ENCODE measurements around the gene KHDC4. TPM values are rescaled to one million over a fixed set of nuclear protein-coding genes. Genes with fewer than 3 reads are reported as not detected.
A peak's percentile ranks its signal among the peaks of the same experiment; 100 is the strongest.

KHDC4 gene
- total and polyA plus RNA-seq, 4 donors = 8.4 to 32.6 (median 14.8) TPM

DNA sequence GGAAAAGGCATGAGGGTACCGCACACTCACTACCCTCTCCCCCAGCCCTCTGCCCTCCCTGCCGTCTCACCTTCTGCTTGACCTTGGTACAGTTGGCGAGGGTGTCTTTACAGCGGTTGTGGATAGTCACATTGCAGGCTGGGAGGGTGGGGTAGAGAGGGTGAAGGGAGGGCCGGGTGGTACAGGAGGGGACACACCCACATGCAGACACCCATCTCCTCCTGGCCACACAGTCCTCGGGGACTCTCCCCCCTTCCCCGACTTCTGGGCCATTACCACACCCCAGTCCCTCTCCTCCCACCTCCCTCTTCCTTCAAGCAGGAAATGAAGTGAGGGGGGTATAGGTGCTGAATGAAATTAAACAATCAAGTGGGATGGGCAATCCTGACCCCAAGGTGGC lies 32.5 kb upstream of the KHDC4 start:
- H3K4me1 ChIP-seq (ENCODE audit: control insufficient read depth in 4 of 4, insufficient read depth in 4 of 4, low read length in 3 of 4) = peaks cover 2 to 34% (median 17%) of the 10 kb centered on the region in 4 donors
- TF ChIP-seq SP1 (IDR thresholded peaks at IDR 0.05) (no peak), RAD21 (IDR thresholded peaks at IDR 0.05) (no peak), FOXA1 (IDR thresholded peaks at IDR 0.05) (no peak), TAF1 (conservative IDR thresholded peaks at IDR 0.05) (no peak), HNF4A (conservative IDR thresholded peaks at IDR 0.05) (no peak), HNF4G (IDR thresholded peaks at IDR 0.05) (no peak), JUND (IDR thresholded peaks at IDR 0.05) (no peak), EGR1 (IDR thresholded peaks at IDR 0.05; ENCODE audit: low read depth in 2 of 2) (no peak)
- TF ChIP-seq, protein P1, sequence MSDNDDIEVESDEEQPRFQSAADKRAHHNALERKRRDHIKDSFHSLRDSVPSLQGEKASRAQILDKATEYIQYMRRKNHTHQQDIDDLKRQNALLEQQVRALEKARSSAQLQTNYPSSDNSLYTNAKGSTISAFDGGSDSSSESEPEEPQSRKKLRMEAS (IDR thresholded peaks at IDR 0.05) = no peak
- TF ChIP-seq, protein P2, sequence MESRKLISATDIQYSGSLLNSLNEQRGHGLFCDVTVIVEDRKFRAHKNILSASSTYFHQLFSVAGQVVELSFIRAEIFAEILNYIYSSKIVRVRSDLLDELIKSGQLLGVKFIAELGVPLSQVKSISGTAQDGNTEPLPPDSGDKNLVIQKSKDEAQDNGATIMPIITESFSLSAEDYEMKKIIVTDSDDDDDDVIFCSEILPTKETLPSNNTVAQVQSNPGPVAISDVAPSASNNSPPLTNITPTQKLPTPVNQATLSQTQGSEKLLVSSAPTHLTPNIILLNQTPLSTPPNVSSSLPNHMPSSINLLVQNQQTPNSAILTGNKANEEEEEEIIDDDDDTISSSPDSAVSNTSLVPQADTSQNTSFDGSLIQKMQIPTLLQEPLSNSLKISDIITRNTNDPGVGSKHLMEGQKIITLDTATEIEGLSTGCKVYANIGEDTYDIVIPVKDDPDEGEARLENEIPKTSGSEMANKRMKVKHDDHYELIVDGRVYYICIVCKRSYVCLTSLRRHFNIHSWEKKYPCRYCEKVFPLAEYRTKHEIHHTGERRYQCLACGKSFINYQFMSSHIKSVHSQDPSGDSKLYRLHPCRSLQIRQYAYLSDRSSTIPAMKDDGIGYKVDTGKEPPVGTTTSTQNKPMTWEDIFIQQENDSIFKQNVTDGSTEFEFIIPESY (IDR thresholded peaks at IDR 0.05) = no peak
- TF ChIP-seq, protein P3, sequence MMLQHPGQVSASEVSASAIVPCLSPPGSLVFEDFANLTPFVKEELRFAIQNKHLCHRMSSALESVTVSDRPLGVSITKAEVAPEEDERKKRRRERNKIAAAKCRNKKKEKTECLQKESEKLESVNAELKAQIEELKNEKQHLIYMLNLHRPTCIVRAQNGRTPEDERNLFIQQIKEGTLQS (IDR thresholded peaks at IDR 0.05) = no peak
- peaks cover 2 to 9% (median 3%) of the 10 kb centered on the region in 4 donors for H3K36me3 ChIP-seq (ENCODE audit: control insufficient read depth in 4 of 4, insufficient read depth in 3 of 4, low read depth in 1 of 4, low read length in 3 of 4)
- peak overlapping the region in 1 of 2 donors; percentile 60 for H3K27ac ChIP-seq (ENCODE audit: low read depth in 1 of 2, low read length in 2 of 2)
- WGBS = 80% methylated on average over 7 of the region's 7 CpGs
- H3K27me3 ChIP-seq (ENCODE audit: control insufficient read depth in 4 of 4, insufficient read depth in 4 of 4, low read length in 3 of 4) = no peaks in the 10 kb centered on the region
- H3K4me3 ChIP-seq (ENCODE audit: low read depth in 1 of 3, low read length in 3 of 3) = no peak overlapping the region
- no peak for DNase-seq (ENCODE audit: low spot score)
- no peaks in the 10 kb centered on the region for H3K9me3 ChIP-seq (ENCODE audit: control insufficient read depth in 4 of 4, low read length in 3 of 4)
- H3K9ac ChIP-seq (ENCODE audit: low read depth in 1 of 2, low read length in 2 of 2) = no peak overlapping the region

DNA sequence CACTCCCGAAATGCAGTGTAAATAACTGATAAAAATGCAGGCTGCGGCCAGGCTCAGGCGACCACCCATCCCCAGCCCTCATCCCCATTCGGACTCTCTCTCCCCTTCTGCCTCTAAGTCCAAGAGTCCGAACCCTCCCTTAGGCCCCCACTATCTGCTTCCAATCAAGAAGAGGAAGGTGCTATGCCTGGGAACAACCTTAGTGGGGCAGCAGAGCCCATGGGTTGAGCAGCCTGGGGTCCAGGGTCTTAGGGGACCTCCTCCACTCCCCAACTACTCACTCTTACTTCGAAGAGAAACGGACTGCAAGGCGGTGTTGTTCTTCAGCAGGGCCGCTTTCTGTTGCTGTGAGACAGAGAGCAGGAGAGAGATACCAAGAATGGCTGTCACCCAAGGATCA lies 31.9 kb upstream of the KHDC4 start:
- peaks cover 2 to 34% (median 17%) of the 10 kb centered on the region in 4 donors for H3K4me1 ChIP-seq (ENCODE audit: control insufficient read depth in 4 of 4, insufficient read depth in 4 of 4, low read length in 3 of 4)
- H3K36me3 ChIP-seq (ENCODE audit: control insufficient read depth in 4 of 4, insufficient read depth in 3 of 4, low read depth in 1 of 4, low read length in 3 of 4) = peaks cover 2 to 11% (median 3%) of the 10 kb centered on the region in 4 donors
- WGBS = 90% methylated on average over 9 of the region's 9 CpGs

DNA sequence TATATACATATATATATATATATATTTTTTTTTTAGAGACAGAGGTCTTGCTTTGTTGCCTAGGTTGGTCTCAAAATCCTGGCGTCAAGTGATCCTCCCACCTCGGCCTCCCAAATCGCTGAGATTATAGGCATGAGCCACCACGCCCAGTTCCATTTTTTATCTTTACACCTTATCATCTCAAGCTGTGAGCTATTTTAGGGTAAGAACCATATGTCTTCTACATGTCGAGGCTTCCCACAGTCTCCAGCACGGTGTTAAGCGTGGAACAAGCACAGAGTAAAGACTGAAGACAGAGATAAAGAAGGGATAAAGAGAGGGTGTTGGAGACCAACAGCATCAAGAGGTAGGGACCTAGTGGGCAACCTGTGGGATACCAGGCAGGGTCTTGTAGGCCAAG lies 30.0 kb upstream of the KHDC4 start:
- H3K9ac ChIP-seq (ENCODE audit: low read depth in 1 of 2, low read length in 2 of 2) = no peak overlapping the region
- 88% methylated on average over 7 of the region's 7 CpGs for WGBS
- no peak overlapping the region for H3K4me3 ChIP-seq (ENCODE audit: low read depth in 1 of 3, low read length in 3 of 3)
- no peak for DNase-seq (ENCODE audit: low spot score)
- no peaks in the 10 kb centered on the region for H3K9me3 ChIP-seq (ENCODE audit: control insufficient read depth in 4 of 4, low read length in 3 of 4)
- H3K27ac ChIP-seq (ENCODE audit: low read depth in 1 of 2, low read length in 2 of 2) = no peak overlapping the region
- no peak for TF ChIP-seq SP1 (IDR thresholded peaks at IDR 0.05)
- TF ChIP-seq, protein P4, sequence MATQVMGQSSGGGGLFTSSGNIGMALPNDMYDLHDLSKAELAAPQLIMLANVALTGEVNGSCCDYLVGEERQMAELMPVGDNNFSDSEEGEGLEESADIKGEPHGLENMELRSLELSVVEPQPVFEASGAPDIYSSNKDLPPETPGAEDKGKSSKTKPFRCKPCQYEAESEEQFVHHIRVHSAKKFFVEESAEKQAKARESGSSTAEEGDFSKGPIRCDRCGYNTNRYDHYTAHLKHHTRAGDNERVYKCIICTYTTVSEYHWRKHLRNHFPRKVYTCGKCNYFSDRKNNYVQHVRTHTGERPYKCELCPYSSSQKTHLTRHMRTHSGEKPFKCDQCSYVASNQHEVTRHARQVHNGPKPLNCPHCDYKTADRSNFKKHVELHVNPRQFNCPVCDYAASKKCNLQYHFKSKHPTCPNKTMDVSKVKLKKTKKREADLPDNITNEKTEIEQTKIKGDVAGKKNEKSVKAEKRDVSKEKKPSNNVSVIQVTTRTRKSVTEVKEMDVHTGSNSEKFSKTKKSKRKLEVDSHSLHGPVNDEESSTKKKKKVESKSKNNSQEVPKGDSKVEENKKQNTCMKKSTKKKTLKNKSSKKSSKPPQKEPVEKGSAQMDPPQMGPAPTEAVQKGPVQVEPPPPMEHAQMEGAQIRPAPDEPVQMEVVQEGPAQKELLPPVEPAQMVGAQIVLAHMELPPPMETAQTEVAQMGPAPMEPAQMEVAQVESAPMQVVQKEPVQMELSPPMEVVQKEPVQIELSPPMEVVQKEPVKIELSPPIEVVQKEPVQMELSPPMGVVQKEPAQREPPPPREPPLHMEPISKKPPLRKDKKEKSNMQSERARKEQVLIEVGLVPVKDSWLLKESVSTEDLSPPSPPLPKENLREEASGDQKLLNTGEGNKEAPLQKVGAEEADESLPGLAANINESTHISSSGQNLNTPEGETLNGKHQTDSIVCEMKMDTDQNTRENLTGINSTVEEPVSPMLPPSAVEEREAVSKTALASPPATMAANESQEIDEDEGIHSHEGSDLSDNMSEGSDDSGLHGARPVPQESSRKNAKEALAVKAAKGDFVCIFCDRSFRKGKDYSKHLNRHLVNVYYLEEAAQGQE (IDR thresholded peaks at IDR 0.05) = no peak
- no peak for TF ChIP-seq RAD21 (IDR thresholded peaks at IDR 0.05)
- TF ChIP-seq, protein P5, sequence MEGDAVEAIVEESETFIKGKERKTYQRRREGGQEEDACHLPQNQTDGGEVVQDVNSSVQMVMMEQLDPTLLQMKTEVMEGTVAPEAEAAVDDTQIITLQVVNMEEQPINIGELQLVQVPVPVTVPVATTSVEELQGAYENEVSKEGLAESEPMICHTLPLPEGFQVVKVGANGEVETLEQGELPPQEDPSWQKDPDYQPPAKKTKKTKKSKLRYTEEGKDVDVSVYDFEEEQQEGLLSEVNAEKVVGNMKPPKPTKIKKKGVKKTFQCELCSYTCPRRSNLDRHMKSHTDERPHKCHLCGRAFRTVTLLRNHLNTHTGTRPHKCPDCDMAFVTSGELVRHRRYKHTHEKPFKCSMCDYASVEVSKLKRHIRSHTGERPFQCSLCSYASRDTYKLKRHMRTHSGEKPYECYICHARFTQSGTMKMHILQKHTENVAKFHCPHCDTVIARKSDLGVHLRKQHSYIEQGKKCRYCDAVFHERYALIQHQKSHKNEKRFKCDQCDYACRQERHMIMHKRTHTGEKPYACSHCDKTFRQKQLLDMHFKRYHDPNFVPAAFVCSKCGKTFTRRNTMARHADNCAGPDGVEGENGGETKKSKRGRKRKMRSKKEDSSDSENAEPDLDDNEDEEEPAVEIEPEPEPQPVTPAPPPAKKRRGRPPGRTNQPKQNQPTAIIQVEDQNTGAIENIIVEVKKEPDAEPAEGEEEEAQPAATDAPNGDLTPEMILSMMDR (IDR thresholded peaks at IDR 0.05; ENCODE audit: low read depth, low read length, missing input control) = no peak
- TF ChIP-seq, protein P2 (IDR thresholded peaks at IDR 0.05) = no peak
- TF ChIP-seq RXRA (IDR thresholded peaks at IDR 0.05) = no peak
- TF ChIP-seq FOXA2 (IDR thresholded peaks at IDR 0.05) = no peak
- H3K36me3 ChIP-seq (ENCODE audit: control insufficient read depth in 4 of 4, insufficient read depth in 3 of 4, low read depth in 1 of 4, low read length in 3 of 4) = peaks cover 4 to 18% (median 5%) of the 10 kb centered on the region in 4 donors
- H3K4me1 ChIP-seq (ENCODE audit: control insufficient read depth in 4 of 4, insufficient read depth in 4 of 4, low read length in 3 of 4) = peaks cover 2 to 19% (median 16%) of the 10 kb centered on the region in 4 donors
- no peaks in the 10 kb centered on the region for H3K27me3 ChIP-seq (ENCODE audit: control insufficient read depth in 4 of 4, insufficient read depth in 4 of 4, low read length in 3 of 4)

More for the DNA sequence above, 31.9 kb upstream of the KHDC4 start:
- H3K9ac ChIP-seq (ENCODE audit: low read depth in 1 of 2, low read length in 2 of 2) = no peak overlapping the region
- DNase-seq (ENCODE audit: low spot score) = no peak
- H3K4me3 ChIP-seq (ENCODE audit: low read depth in 1 of 3, low read length in 3 of 3) = no peak overlapping the region
- peak in 1 of 2 donors; percentile 28 for TF ChIP-seq RAD21 (IDR thresholded peaks at IDR 0.05)
- TF ChIP-seq NR2F2 (IDR thresholded peaks at IDR 0.05) = no peak
- no peaks in the 10 kb centered on the region for H3K27me3 ChIP-seq (ENCODE audit: control insufficient read depth in 4 of 4, insufficient read depth in 4 of 4, low read length in 3 of 4)
- H3K27ac ChIP-seq (ENCODE audit: low read depth in 1 of 2, low read length in 2 of 2) = no peak overlapping the region
- no peaks in the 10 kb centered on the region for H3K9me3 ChIP-seq (ENCODE audit: control insufficient read depth in 4 of 4, low read length in 3 of 4)
